IMR-90 (cell line): ENCODE data around the gene AMPD2.

Experiments
- BHLHE40 ChIP-seq: fragments of 150-350 bp; IDR thresholded peaks from 2 replicates; pipeline ENCODE4 v1.6.1; 2016; ENCODE audit warnings: mild to moderate bottlenecking, low read depth, low read length
- CEBPB ChIP-seq: IDR thresholded peaks from 2 replicates; pipeline ENCODE4 v1.6.1; 2012; ENCODE audit warnings: low read depth, low read length, improper control_type of control experiment
- CHD1 ChIP-seq: IDR thresholded peaks from 2 replicates; pipeline ENCODE4 v1.6.1; 2012; ENCODE audit warnings: low read depth, low read length, improper control_type of control experiment
- CTCF ChIP-seq: conservative IDR thresholded peaks from 2 replicates; pipeline ENCODE4 v1.5.1; 2012; ENCODE audit warnings: mild to moderate bottlenecking, low read depth, low read length, improper control_type of control experiment
- MXI1 ChIP-seq: IDR thresholded peaks from 2 replicates; pipeline ENCODE4 v1.6.1; 2012; ENCODE audit warnings: low read depth, mild to moderate bottlenecking, low read length, moderate library complexity, borderline replicate concordance
- POLR2A ChIP-seq: IDR thresholded peaks from 2 replicates; pipeline ENCODE4 v1.6.1; 2012; ENCODE audit warnings: mild to moderate bottlenecking, low read depth, low read length
- RAD21 ChIP-seq: IDR thresholded peaks from 2 replicates; pipeline ENCODE4 v1.6.1; 2012; ENCODE audit warnings: low read length, improper control_type of control experiment
- RCOR1 ChIP-seq: IDR thresholded peaks from 2 replicates; pipeline ENCODE4 v1.6.1; 2012; ENCODE audit warnings: mild to moderate bottlenecking, low read length, improper control_type of control experiment; ENCODE audit not compliant: insufficient replicate concordance
- SMC3 ChIP-seq: fragments of 150-350 bp; IDR thresholded peaks from 2 replicates; pipeline ENCODE4 v1.6.1; 2016; ENCODE audit warnings: low read depth, mild to moderate bottlenecking, antibody characterized with exemption, low read length, moderate library complexity
- USF2 ChIP-seq: fragments of 150-350 bp; IDR thresholded peaks from 2 replicates; pipeline ENCODE4 v1.6.1; 2017; ENCODE audit warnings: mild to moderate bottlenecking, antibody characterized with exemption, low read length, low read depth

- TF ChIP-seq CTCF, result no peak
- TF ChIP-seq SMC3, result no peak
- no peak for TF ChIP-seq RAD21
- no peak for TF ChIP-seq CEBPB
- TF ChIP-seq BHLHE40, result no peak
- no peak for TF ChIP-seq MXI1
- TF ChIP-seq USF2, result no peak
- TF ChIP-seq POLR2A, result no peak
- no peak for TF ChIP-seq RCOR1
- no peak for TF ChIP-seq CHD1
Measured at GRCh38 chr1:109622895-109623294, 3.3 kb downstream of the AMPD2 start.
